Activated CD4-positive, alpha-beta T cell treated with anti-CD3 and anti-CD28 coated beads for 48 hours (primary cell): ENCODE measurements around the gene STON2.

Source experiments
- DNase-seq: peaks from one replicate; pipeline ENCODE4 v3.0.0-alpha.2; 2020

The STON2 gene

DNA sequence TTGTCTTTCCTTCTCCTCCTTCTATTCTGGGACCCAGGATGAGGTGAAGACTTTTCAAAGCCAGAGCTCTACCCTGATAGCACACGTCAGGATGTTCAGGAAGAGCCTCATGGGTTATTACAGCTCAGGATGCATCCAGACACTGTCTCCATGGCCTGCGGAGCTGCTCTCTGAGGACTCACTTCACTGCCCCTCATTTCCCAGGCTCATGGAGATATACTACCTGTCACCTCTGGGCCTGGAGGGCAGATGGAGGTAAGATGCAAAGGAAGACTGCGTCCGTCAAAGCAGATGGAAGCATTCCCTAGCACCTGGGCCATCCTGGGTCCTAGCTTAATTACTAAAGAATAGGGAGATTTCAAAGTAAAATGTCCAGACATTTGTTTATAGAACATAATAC, 32.6 kb downstream of the STON2 start:
- no peak for DNase-seq

- no peak for DNase-seq
Measured at GRCh38 chr14:81366884-81367283, 33.2 kb downstream of the STON2 start.

GRCh38 chr14:81366214-81366613, 33.9 kb downstream of the STON2 start:
- DNase-seq: no peak

GRCh38 chr14:81363746-81364378, 36.3 kb downstream of the STON2 start:
- DNase-seq: no peak

DNA sequence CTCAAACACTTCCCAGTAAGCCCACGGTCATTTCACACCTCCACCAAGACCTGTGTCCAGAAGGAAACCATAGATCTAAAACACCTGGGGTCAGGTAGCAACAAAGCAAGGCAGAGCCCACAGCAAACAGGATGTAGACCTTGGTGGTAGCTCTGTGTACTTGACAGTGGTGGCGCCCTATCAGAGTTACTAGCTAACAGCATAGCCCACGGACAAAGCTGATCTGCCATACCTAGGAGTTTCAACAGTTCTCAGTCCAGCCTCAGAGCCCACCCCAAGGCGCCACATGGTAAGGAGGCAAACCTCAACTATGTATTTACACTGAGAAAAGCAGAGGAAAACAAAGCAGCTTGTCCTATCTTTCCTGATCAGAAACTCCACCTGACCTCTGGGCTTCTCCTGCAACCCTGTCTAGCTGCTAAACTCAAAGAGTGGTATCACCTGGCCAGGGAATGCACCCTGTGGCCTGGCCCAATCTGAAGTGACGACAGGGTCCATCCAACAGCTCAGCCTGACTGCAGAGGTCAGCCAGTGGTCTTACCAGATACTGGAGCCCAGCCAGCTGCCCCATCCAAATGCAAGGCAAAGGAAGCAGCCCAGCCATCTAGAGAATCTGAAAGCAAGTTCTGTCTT, 46.3 kb downstream of the STON2 start:
- DNase-seq: no peak

DNA sequence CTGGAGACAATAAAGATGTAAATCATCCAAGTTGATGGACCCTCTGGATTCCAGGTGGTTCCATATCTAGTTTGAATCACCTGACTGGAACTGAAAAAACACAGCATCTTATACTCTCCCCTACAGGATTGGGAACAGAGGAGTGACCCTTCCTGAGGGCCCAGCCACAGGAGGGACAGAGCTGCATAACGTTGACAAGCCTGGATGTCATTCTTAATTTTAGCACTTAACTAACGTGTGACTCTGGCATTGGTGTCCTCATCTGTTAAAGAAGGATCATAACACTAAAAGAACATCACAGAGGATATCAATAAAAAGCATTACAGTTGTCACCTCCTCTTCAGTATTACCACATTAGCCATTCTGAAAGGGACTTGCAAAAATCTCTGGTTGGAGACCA, 47.7 kb downstream of the STON2 start:
- no peak for DNase-seq

DNA sequence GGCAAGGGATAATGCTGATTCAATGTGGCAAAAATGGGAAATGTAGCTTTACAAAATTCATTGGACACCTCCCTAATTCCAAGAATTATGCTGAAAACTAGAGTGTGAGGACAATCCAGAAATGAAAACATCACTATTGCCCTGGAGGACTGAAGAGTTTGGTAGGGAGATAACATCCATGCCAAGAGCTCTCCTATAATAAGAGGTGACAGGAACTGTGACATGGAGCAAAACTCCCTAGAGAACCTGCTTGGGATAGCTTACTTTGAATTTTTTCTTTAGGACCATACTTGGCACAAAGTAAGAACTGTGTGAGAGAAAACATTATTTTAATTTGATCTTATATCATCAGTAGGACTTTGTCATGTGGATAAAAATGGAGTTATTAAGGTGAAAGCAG, 48.9 kb downstream of the STON2 start:
- DNase-seq: no peak

DNA sequence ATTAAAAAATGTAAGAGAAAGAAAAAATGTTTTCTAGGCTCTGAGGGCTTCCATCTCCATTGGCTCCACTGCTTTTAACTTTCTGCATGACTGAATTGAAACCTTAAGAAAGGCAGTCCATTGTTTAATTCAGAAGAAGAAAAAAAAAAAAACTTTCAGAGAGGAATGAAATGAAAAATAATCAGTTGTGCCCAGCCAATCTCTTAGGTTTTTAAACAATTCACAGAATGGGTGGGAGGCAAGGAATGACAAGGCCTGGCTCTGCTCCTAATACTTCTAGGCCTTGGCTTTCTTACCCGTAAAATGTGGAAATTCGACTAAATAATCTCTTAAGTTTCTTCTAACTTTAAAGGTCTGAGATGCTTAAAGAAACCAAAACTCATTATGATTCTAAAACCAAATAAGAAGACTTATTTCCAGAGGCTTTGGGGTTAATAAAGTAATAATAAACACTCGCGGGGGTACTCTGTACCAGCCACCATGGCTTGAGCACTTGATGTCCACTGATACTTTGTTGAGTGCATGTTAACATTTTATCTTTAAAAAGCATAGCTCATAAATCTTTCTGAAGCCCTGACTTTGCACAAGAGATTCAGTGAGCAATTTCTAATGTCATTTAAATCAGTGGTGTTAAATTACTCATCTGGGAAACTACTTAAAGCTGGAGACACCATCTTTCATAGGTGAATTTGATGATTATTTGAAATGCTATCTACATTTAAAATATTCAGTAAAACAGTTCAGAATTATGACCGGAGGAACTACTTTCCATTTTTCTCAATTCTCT, 49.6 kb downstream of the STON2 start:
- DNase-seq: no peak

- no peak for DNase-seq
Measured at GRCh38 chr14:81348061-81348460, 52.1 kb downstream of the STON2 start.

DNA sequence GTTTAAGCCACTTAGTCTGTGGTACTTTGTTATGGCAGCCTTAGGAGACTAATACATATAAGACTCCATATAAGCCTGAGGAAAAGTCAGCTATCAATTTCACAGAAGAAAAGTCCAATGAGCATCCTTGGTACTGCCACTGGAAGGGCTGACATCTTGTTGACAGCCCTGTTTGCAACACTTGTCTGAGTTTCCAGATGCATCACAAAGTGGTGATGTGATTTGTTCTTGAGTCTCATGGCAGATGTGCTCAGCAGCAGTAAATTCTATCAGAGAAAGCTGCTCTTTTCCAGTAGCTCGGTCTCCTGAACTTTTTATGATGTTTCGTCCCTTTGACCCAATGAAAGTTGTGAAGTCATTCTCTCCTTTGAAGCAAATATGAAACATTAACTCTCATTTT, 54.3 kb downstream of the STON2 start:
- no peak for DNase-seq

- DNase-seq: no peak
Measured at GRCh38 chr14:81344481-81345160, 55.5 kb downstream of the STON2 start.

- DNase-seq: no peak
Measured at GRCh38 chr14:81343701-81344100, 56.4 kb downstream of the STON2 start.

GRCh38 chr14:81342850-81343580, 57.1 kb downstream of the STON2 start:
- DNase-seq: no peak

DNA sequence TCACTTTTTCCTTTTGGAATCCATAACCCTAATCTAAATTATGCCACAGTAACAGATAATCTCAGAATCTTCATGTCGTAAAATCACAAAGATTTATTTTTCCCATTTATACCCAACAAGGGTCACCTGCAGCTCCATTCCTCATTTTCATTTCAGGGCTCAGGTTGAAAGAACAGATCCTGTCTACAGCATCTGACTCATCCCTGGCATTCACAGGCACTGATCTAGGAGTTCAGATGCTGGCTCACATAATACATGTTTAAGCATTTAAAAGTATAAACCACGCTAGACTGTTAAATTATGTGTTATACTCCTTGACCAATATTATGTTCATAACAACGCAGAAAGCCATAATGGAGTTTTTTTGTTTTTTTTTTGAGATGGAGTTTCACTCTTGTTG, 58.3 kb downstream of the STON2 start:
- DNase-seq: no peak

- DNase-seq: no peak
Measured at GRCh38 chr14:81341370-81341769, 58.8 kb downstream of the STON2 start.

- DNase-seq: no peak
Measured at GRCh38 chr14:81340201-81340600, 59.9 kb downstream of the STON2 start.

DNA sequence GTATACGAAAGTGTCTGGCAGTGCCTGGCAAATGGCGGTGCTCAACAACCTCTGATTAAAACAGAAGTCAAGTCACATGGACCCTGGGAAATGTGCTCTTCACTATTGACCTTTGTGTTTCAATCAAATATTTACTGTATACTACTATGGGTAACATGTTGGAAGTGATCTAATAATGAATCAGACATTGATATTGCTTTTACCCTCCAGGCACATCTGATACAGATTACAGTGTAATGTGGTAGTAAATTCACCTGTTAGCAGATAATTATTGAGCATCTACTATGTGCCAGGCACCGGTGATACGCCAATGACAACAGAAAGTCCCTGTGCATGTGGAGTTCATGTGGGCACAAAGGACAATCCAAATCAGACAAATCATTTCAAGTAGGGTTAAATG, 63.1 kb downstream of the STON2 start:
- no peak for DNase-seq

DNA sequence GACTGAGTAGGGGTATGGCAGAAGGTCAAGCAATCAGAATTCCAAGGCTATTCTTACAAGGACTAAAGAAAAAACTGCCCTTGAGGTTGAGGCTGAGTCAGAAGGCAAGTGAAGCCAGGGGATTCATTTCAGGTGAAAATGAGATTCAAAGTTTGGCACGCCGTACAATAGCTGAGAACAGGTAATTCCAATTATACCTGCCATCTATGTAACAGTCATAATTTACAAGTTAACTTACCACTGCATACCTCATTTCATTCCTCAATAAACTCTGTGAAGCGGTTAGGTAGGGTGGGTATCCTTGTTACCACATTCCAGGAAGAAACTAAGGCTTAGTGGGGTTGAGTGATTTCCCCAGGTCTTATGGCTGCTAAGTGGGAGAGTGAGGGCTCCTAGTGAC, 64.1 kb downstream of the STON2 start:
- DNase-seq: no peak

DNA sequence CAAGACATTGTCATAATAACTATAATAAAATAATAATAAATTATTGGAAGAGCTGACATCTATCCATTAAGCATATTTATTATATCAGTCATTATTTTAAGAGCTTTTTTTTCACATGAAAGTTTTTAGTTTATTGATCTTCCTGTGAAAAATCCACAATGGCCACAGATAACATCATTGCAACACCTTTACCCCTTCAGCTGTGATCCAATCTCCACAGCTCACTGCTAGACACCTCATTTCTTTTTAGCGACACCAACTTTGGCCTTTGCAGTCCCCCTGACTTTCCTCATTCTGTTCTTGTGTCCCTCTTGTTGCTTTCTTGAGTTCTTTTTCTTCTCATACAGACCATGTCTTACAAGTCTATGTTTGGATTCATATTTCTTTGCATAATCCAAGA, 67.4 kb downstream of the STON2 start:
- no peak for DNase-seq

DNA sequence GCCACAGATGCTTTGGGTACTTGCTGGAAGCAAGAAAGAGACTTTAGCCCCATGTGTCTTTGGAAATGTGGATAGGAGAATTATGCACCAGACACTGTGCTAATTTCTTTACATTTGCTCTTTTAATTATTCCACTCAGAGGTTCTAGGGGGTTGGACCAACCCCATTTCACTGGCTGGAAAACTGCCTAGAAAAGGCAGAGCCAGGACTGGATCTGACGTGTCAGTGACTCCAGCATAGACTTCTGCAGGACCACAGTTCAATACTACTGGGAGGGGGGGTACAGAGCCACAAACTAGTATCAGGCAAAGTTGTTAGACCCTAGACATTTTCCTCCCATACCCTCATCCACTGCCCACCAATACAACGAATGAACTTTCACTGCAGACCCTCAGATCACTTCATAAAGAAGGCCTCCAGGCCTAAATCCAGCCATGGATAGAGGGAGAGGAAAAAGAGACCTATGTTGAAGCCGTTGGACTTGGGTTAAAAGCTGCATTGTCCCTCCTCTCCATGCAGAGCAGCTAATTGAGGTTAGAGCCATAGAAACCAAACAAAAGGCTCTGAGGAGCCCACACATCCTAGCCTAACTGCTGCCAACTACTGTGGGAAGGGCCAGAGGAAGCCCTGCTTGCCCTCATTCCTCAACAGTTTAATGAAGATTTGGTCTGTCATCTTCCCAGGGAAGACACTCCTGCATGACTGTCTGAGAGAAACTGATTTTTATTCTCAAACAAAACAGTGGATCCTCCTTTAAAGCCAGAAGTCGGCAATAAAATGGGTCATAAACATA, 68.7 kb downstream of the STON2 start:
- no peak for DNase-seq

GRCh38 chr14:81330619-81331122, 69.5 kb downstream of the STON2 start:
- DNase-seq: no peak
